Trophoblast cell (in vitro differentiated cells and primary cell): ENCODE measurements around the gene CBLIF. TPM values are rescaled to one million over a fixed set of nuclear protein-coding genes. Genes with fewer than 3 reads are reported as not detected.
"Not testable (repeated sequence)": the region's sequence is repeated elsewhere in the genome, so short reads cannot be mapped to it uniquely, and the experiment has no call there.

ENCODE experiments used
- DNase-seq, 2 donors: peaks; one replicate each; pipeline ENCODE4 v3.0.0-alpha.2; 2016
- H2AFZ ChIP-seq: 2 replicates; pipeline ENCODE4 v1.6.1; 2013; ENCODE audit warnings: low read length, moderate library complexity, mild to moderate bottlenecking; ENCODE audit not compliant: insufficient read depth, poor library complexity
- H2AK5ac ChIP-seq: 2 replicates; pipeline ENCODE4 v1.6.1; 2013; ENCODE audit warnings: mild to moderate bottlenecking, low read length
- H2BK120ac ChIP-seq: 2 replicates; pipeline ENCODE4 v1.6.1; 2013; ENCODE audit warnings: low read length, mild to moderate bottlenecking, moderate library complexity; ENCODE audit not compliant: insufficient read depth, poor library complexity
- H2BK12ac ChIP-seq: 2 replicates; pipeline ENCODE4 v1.6.1; 2013; ENCODE audit warnings: mild to moderate bottlenecking, low read length, moderate library complexity
- H2BK5ac ChIP-seq: 2 replicates; pipeline ENCODE4 v1.6.1; 2013; ENCODE audit warnings: low read length, low read depth, moderate library complexity, mild to moderate bottlenecking; ENCODE audit not compliant: poor library complexity
- H3K14ac ChIP-seq: 2 replicates; pipeline ENCODE4 v1.6.1; 2013; ENCODE audit warnings: mild to moderate bottlenecking, low read length
- H3K18ac ChIP-seq: 2 replicates; pipeline ENCODE4 v1.6.1; 2013; ENCODE audit warnings: mild to moderate bottlenecking, low read length
- H3K23ac ChIP-seq: 2 replicates; pipeline ENCODE4 v1.6.1; 2013; ENCODE audit warnings: low read length
- H3K27ac ChIP-seq: 2 replicates; pipeline ENCODE4 v1.5.1; 2013; ENCODE audit warnings: low read depth, mild to moderate bottlenecking, inconsistent platforms, low read length, moderate library complexity
- H3K27me3 ChIP-seq: 2 replicates; pipeline ENCODE4 v1.6.1; 2013; ENCODE audit warnings: inconsistent platforms, mild to moderate bottlenecking, low read length, moderate library complexity; ENCODE audit not compliant: insufficient read depth
- H3K36me3 ChIP-seq, 2 experiments: 1 replicate in 1 of 2; 2 replicates in 1 of 2; pipeline ENCODE4 v1.6.1; 2013; ENCODE audit warnings: low read length in 2 of 2, mild to moderate bottlenecking in 2 of 2, moderate library complexity in 1 of 2; ENCODE audit not compliant: insufficient read depth in 2 of 2, control insufficient read depth in 1 of 2
- H3K4ac ChIP-seq: 2 replicates; pipeline ENCODE4 v1.6.1; 2013; ENCODE audit warnings: low read depth, mild to moderate bottlenecking, low read length, moderate library complexity
- H3K4me1 ChIP-seq, 2 experiments: 1 replicate in 1 of 2; 2 replicates in 1 of 2; pipeline ENCODE4 v1.6.1; 2013; ENCODE audit warnings: low read length in 2 of 2, mild to moderate bottlenecking in 2 of 2, moderate library complexity in 1 of 2; ENCODE audit not compliant: insufficient read depth in 2 of 2, control insufficient read depth in 1 of 2
- H3K4me2 ChIP-seq: 2 replicates; pipeline ENCODE4 v1.6.1; 2013; ENCODE audit warnings: inconsistent platforms, mild to moderate bottlenecking, low read length, moderate library complexity
- H3K4me3 ChIP-seq: 2 replicates; pipeline ENCODE4 v1.5.1; 2013; ENCODE audit warnings: mild to moderate bottlenecking, low read depth, low read length, inconsistent platforms
- H3K79me1 ChIP-seq: one replicate; pipeline ENCODE4 v1.6.1; 2013; ENCODE audit warnings: low read length
- H3K79me2 ChIP-seq: 2 replicates; pipeline ENCODE4 v1.6.1; 2013; ENCODE audit warnings: low read length, mild to moderate bottlenecking; ENCODE audit not compliant: control insufficient read depth, insufficient read depth, poor library complexity
- H3K9ac ChIP-seq: 2 replicates; pipeline ENCODE4 v1.6.1; 2013; ENCODE audit warnings: mild to moderate bottlenecking, low read length
- H3K9me3 ChIP-seq: 2 replicates; pipeline ENCODE4 v1.6.1; 2013; ENCODE audit warnings: low read depth, mild to moderate bottlenecking, control low read depth, inconsistent platforms, low read length; ENCODE audit not compliant: insufficient read depth
- H4K12ac ChIP-seq: 2 replicates; pipeline ENCODE4 v1.6.1; 2013; ENCODE audit warnings: low read depth, mild to moderate bottlenecking, low read length, moderate library complexity
- H4K8ac ChIP-seq: 2 replicates; pipeline ENCODE4 v1.6.1; 2013; ENCODE audit warnings: low read depth, mild to moderate bottlenecking, low read length, moderate library complexity
- H4K91ac ChIP-seq: one replicate; pipeline ENCODE4 v1.6.1; 2013; ENCODE audit warnings: low read depth, mild to moderate bottlenecking, low read length, moderate library complexity
- WGBS: extraction: QIAGEN DNeasy Blood & Tissue Kit; methylation state at CpG from one replicate; pipeline ENCODE4 v1.1.7; 2013; ENCODE audit warnings: missing lambda C conversion rate; ENCODE audit not compliant: insufficient read length, insufficient coverage; ENCODE audit errors: extremely low coverage; 5-methylcytosine and 5-hydroxymethylcytosine counted together
- polyA plus RNA-seq: library from polyadenylated mRNA; stranded (reverse); fragments of 200-250 nt; gene quantifications from 2 replicates; pipeline ENCODE4 v1.2.3, GENCODE V29; 2013

The CBLIF gene
- not detected in 2 replicates for polyA plus RNA-seq

- Histone ChIP-seq H3K36me3 (no peaks in the 10 kb centered on the region), H4K91ac (no peak within 1 kb of the TSS), H3K9me3 (peaks cover 2% of the 10 kb centered on the region), H2AFZ (no peak within 1 kb of the TSS), H3K4ac (no peak within 1 kb of the TSS), H3K27ac (no peak within 1 kb of the TSS), H3K4me3 (no peak within 1 kb of the TSS), H3K79me2 (no peaks in the 10 kb centered on the region), H3K9ac (no peak within 1 kb of the TSS), H3K14ac (no peak within 1 kb of the TSS), H2BK12ac (no peak within 1 kb of the TSS), H2BK5ac (no peak within 1 kb of the TSS), H4K8ac (no peak within 1 kb of the TSS), H4K12ac (no peak within 1 kb of the TSS), H3K23ac (no peak within 1 kb of the TSS), H3K18ac (no peak within 1 kb of the TSS), H3K79me1 (no peaks in the 10 kb centered on the region), H2BK120ac (no peak within 1 kb of the TSS), H3K4me1 (no peaks in the 10 kb centered on the region), H3K27me3 (no peaks in the 10 kb centered on the region), H2AK5ac (no peak within 1 kb of the TSS), H3K4me2 (no peak within 1 kb of the TSS)
- no peak for DNase-seq
- WGBS = no CpG with 5 or more reads among the region's 4 CpGs
Observed at GRCh38 chr11:59845399-59845798, at the start of gene CBLIF. CBLIF (minus strand) TSS chr11:59845499; CDS start chr11:59845453, 46 bp downstream.

- Histone ChIP-seq H2AFZ (no peak overlapping the region), H4K91ac (no peak overlapping the region), H3K79me1 (no peaks in the 10 kb centered on the region), H3K23ac (no peak overlapping the region), H2AK5ac (no peak overlapping the region), H3K27me3 (no peaks in the 10 kb centered on the region), H3K79me2 (no peaks in the 10 kb centered on the region), H4K12ac (no peak overlapping the region), H3K36me3 (no peaks in the 10 kb centered on the region), H2BK12ac (no peak overlapping the region), H3K4ac (no peak overlapping the region), H3K9ac (no peak overlapping the region), H3K4me3 (no peak overlapping the region), H3K14ac (no peak overlapping the region), H2BK120ac (no peak overlapping the region), H3K18ac (no peak overlapping the region), H4K8ac (no peak overlapping the region), H3K4me2 (no peak overlapping the region), H3K27ac (no peak overlapping the region), H2BK5ac (no peak overlapping the region), H3K9me3 (no peaks in the 10 kb centered on the region), H3K4me1 (no peaks in the 10 kb centered on the region)
- WGBS = no CpG with 5 or more reads among the region's 1 CpG
- no peak for DNase-seq
Observed at GRCh38 chr11:59894616-59895015, 49.3 kb upstream of the CBLIF start.

GRCh38 chr11:59891781-59892181, 46.5 kb upstream of the CBLIF start:
- H4K91ac ChIP-seq = no peak overlapping the region
- no peaks in the 10 kb centered on the region for H3K27me3 ChIP-seq
- no peaks in the 10 kb centered on the region for H3K4me1 ChIP-seq
- H2AK5ac ChIP-seq = no peak overlapping the region
- no peak overlapping the region for H2BK5ac ChIP-seq
- no peak overlapping the region for H2AFZ ChIP-seq
- no peak overlapping the region for H3K23ac ChIP-seq
- no peak overlapping the region for H3K27ac ChIP-seq
- H3K4me2 ChIP-seq = no peak overlapping the region
- no peak overlapping the region for H3K4ac ChIP-seq
- no peak overlapping the region for H3K9ac ChIP-seq
- no peaks in the 10 kb centered on the region for H3K36me3 ChIP-seq
- no peak for DNase-seq
- H3K79me1 ChIP-seq = no peaks in the 10 kb centered on the region
- H4K8ac ChIP-seq = no peak overlapping the region
- no peaks in the 10 kb centered on the region for H3K9me3 ChIP-seq
- no peak overlapping the region for H2BK120ac ChIP-seq
- no peak overlapping the region for H2BK12ac ChIP-seq
- H4K12ac ChIP-seq = no peak overlapping the region
- WGBS = no CpG with 5 or more reads among the region's 4 CpGs
- no peak overlapping the region for H3K14ac ChIP-seq
- no peaks in the 10 kb centered on the region for H3K79me2 ChIP-seq
- H3K18ac ChIP-seq = no peak overlapping the region
- no peak overlapping the region for H3K4me3 ChIP-seq

- H3K9me3 ChIP-seq, H4K12ac ChIP-seq, H3K23ac ChIP-seq, H3K27me3 ChIP-seq, H2BK120ac ChIP-seq, H2BK5ac ChIP-seq, H3K27ac ChIP-seq, H2AFZ ChIP-seq, H3K14ac ChIP-seq, DNase-seq, H3K4me1 ChIP-seq, H3K9ac ChIP-seq, H4K91ac ChIP-seq, H3K36me3 ChIP-seq, H3K79me2 ChIP-seq, H3K18ac ChIP-seq, H2BK12ac ChIP-seq, H3K4me3 ChIP-seq, H3K4ac ChIP-seq, H2AK5ac ChIP-seq, H3K79me1 ChIP-seq, H3K4me2 ChIP-seq, H4K8ac ChIP-seq: not testable (repeated sequence)
Observed at GRCh38 chr11:59887156-59887555, 41.9 kb upstream of the CBLIF start.
